Panc1 (cell line): ENCODE measurements around the gene TTLL7. TPM values are rescaled to one million over a fixed set of nuclear protein-coding genes. Genes with fewer than 3 reads are reported as not detected.

Source experiments
- ATAC-seq: fragments of 200-7000 bp; cut with Tn5 transposase; 2 replicates; pipeline ENCODE4 v1.9.1; 2020; ENCODE audit warnings: mild to moderate bottlenecking, moderate library complexity
- BruUV-seq: library from RNA; stranded (reverse); fragments of 400-500 nt; replicated peaks from 2 replicates; lab custom pipeline; 2021; lab: Mats Ljungman, UMichigan
- CTCF ChIA-PET: fragments of 300-600 bp; sonication (Branson Sonifier 250); formaldehyde crosslinking; loops from one replicate; lab custom pipeline; 2022; ENCODE audit warnings: antibody characterized with exemption; lab: Charles Lee
- POLR2A ChIA-PET: fragments of 300-600 bp; sonication (Branson Sonifier 250); formaldehyde crosslinking; loops from one replicate; lab custom pipeline; 2022; ENCODE audit warnings: antibody characterized with exemption; lab: Charles Lee
- DNase-seq: peaks from one replicate; pipeline ENCODE4 v3.0.0-alpha.2; 2010; ENCODE audit warnings: low read depth, low spot score
- H3K27ac ChIP-seq: 2 replicates; pipeline ENCODE4 v1.5.1; 2011; ENCODE audit warnings: mild to moderate bottlenecking, low read length, inconsistent platforms
- H3K27me3 ChIP-seq: fragments of 200-500 bp; sonication (Bioruptor generic); 2 replicates; pipeline ENCODE4 v1.6.0; 2014; ENCODE audit warnings: low read length, inconsistent platforms; ENCODE audit not compliant: control insufficient read depth, insufficient read depth
- H3K36me3 ChIP-seq: fragments of 200-500 bp; sonication (Bioruptor generic); 2 replicates; pipeline ENCODE4 v1.5.1; 2014; ENCODE audit warnings: inconsistent platforms, mild to moderate bottlenecking, low read length, moderate library complexity; ENCODE audit not compliant: control insufficient read depth, insufficient read depth
- H3K4me1 ChIP-seq: 2 replicates; pipeline ENCODE4 v1.5.1; 2011; ENCODE audit warnings: inconsistent platforms, mild to moderate bottlenecking, low read length, moderate library complexity; ENCODE audit not compliant: control insufficient read depth, insufficient read depth
- H3K4me3 ChIP-seq, 2 experiments: 2 replicates each; pipeline ENCODE4 v1.5.1; 2011 to 2012; ENCODE audit warnings: low read depth in 2 of 2, low read length in 2 of 2, mild to moderate bottlenecking in 2 of 2, inconsistent platforms in 1 of 2, moderate library complexity in 1 of 2
- H3K9me3 ChIP-seq: fragments of 200-500 bp; sonication (Bioruptor generic); 2 replicates; pipeline ENCODE4 v1.5.1; 2014; ENCODE audit warnings: low read depth, mild to moderate bottlenecking, inconsistent platforms, low read length, moderate library complexity; ENCODE audit not compliant: control insufficient read depth, insufficient read depth
- CTCF ChIP-seq: fragments of 450-650 bp; IDR thresholded peaks from 2 replicates; pipeline ENCODE4 v1.5.1; 2017; ENCODE audit warnings: mild to moderate bottlenecking
- POLR2AphosphoS5 ChIP-seq: IDR thresholded peaks from 2 replicates; pipeline ENCODE4 v1.6.1; 2012; ENCODE audit warnings: mild to moderate bottlenecking, low read depth, low read length, moderate library complexity
- SIN3A ChIP-seq: IDR thresholded peaks from 2 replicates; pipeline ENCODE4 v1.6.1; 2012; ENCODE audit warnings: low read depth, mild to moderate bottlenecking, low read length, moderate library complexity, borderline replicate concordance; ENCODE audit not compliant: insufficient read depth
- TCF7L2 ChIP-seq: IDR thresholded peaks from 2 replicates; pipeline ENCODE4 v1.6.1; 2011; ENCODE audit warnings: mild to moderate bottlenecking, low read depth, low read length, inconsistent platforms
- in situ Hi-C: cut with HindIII; loops from 2 replicates; pipeline ENCODE4 v1.10.0; 2016; ENCODE audit warnings: low sequenced_read_pairs, low pct_unique_long_range_greater_than_20kb
- intact Hi-C: fragments of 100-400 bp; cut with micrococcal nuclease; formaldehyde crosslinking; loops from one replicate; pipeline ENCODE4 v1.10.0; 2022; ENCODE audit not compliant: unreplicated experiment
- total RNA-seq: library from RNA; stranded (reverse); gene quantifications from one replicate; pipeline ENCODE4 v1.2.1, GENCODE V29; 2021; ENCODE audit not compliant: unreplicated experiment
- TF ChIP-seq, protein P1 (sequence below), 2 experiments: IDR thresholded peaks; 2 replicates each; pipeline ENCODE4 v1.6.1; 2011 to 2012; ENCODE audit warnings: low read depth in 2 of 2, control low read depth in 1 of 2, low read length in 1 of 2, mild to moderate bottlenecking in 1 of 2, moderate library complexity in 1 of 2; ENCODE audit not compliant: insufficient read depth in 1 of 2

The TTLL7 gene
- total RNA-seq, 1 experiment from 2014 or later: 31.4 TPM

GRCh38 chr1:83923553-83923952, 75.4 kb downstream of the TTLL7 start:
- ATAC-seq: no peak
- in situ Hi-C loops: loop anchor here (25.0 kb wide), 1 partner anchor 689 kb away; no protein-coding TSS in a partner anchor
- no peak for DNase-seq
- TF ChIP-seq CTCF (no peak), POLR2AphosphoS5 (no peak), SIN3A (no peak), TCF7L2 (no peak)
- TF ChIP-seq, protein P1, sequence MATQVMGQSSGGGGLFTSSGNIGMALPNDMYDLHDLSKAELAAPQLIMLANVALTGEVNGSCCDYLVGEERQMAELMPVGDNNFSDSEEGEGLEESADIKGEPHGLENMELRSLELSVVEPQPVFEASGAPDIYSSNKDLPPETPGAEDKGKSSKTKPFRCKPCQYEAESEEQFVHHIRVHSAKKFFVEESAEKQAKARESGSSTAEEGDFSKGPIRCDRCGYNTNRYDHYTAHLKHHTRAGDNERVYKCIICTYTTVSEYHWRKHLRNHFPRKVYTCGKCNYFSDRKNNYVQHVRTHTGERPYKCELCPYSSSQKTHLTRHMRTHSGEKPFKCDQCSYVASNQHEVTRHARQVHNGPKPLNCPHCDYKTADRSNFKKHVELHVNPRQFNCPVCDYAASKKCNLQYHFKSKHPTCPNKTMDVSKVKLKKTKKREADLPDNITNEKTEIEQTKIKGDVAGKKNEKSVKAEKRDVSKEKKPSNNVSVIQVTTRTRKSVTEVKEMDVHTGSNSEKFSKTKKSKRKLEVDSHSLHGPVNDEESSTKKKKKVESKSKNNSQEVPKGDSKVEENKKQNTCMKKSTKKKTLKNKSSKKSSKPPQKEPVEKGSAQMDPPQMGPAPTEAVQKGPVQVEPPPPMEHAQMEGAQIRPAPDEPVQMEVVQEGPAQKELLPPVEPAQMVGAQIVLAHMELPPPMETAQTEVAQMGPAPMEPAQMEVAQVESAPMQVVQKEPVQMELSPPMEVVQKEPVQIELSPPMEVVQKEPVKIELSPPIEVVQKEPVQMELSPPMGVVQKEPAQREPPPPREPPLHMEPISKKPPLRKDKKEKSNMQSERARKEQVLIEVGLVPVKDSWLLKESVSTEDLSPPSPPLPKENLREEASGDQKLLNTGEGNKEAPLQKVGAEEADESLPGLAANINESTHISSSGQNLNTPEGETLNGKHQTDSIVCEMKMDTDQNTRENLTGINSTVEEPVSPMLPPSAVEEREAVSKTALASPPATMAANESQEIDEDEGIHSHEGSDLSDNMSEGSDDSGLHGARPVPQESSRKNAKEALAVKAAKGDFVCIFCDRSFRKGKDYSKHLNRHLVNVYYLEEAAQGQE (IDR thresholded peaks at IDR 0.05; ENCODE audit: insufficient read depth in 1 of 2, low read depth in 2 of 2, low read length in 1 of 2): no peak
- no peaks in the 10 kb centered on the region for H3K4me1 ChIP-seq
- intact Hi-C loops: no loop called here
- CTCF ChIA-PET: no interaction called here
- H3K4me3 ChIP-seq: no peak overlapping the region
- no TSS peak for BruUV-seq
- H3K27me3 ChIP-seq: no peaks in the 10 kb centered on the region
- POLR2A ChIA-PET: no interaction called here
- H3K36me3 ChIP-seq: no peaks in the 10 kb centered on the region
- no peaks in the 10 kb centered on the region for H3K9me3 ChIP-seq
- no peak overlapping the region for H3K27ac ChIP-seq

- no peaks in the 10 kb centered on the region for H3K27me3 ChIP-seq
- ChIA-PET POLR2A (no interaction called here), CTCF (interaction anchor here (0.7 kb wide), 1 partner anchor 179 kb away, joined by 3 read pairs; no protein-coding TSS in a partner anchor)
- ATAC-seq (no peak), DNase-seq (no peak)
- no peak for TF ChIP-seq POLR2AphosphoS5
- TF ChIP-seq SIN3A: no peak
- TF ChIP-seq, protein P1 (IDR thresholded peaks at IDR 0.05; ENCODE audit: insufficient read depth in 1 of 2, low read depth in 2 of 2, low read length in 1 of 2): no peak
- TF ChIP-seq CTCF: no peak
- no peak for TF ChIP-seq TCF7L2
- no peaks in the 10 kb centered on the region for H3K36me3 ChIP-seq
- no peak overlapping the region for H3K27ac ChIP-seq
- no peaks in the 10 kb centered on the region for H3K9me3 ChIP-seq
- in situ Hi-C loops (loop anchor here (25.0 kb wide), 1 partner anchor 690 kb away; no protein-coding TSS in a partner anchor), intact Hi-C loops (no loop called here)
- no peaks in the 10 kb centered on the region for H3K4me1 ChIP-seq
- BruUV-seq: no TSS peak
- H3K4me3 ChIP-seq: no peak overlapping the region
Measured at GRCh38 chr1:83922431-83922830, 76.5 kb downstream of the TTLL7 start.
